ENCODE data around the gene ZNF428. TPM values are rescaled to one million over a fixed set of nuclear protein-coding genes. Genes with fewer than 3 reads are reported as not detected.

Gene ZNF428
- total RNA-seq, 1 experiment from 2014 or later = 39.6 TPM

GRCh38 chr19:43638995-43639518 lies 19.6 kb upstream of the ZNF428 start:
- peak overlapping the region; percentile 53 for H3K9ac ChIP-seq (ENCODE audit: low read length)
- CTCF ChIA-PET = no interaction called here
- H2AFZ ChIP-seq (ENCODE audit: low read depth, low read length, poor library complexity, severe bottlenecking) = no peak overlapping the region
- peak overlapping the region; percentile 49 to 62 for H3K4me3 ChIP-seq (replicated peaks in 1 of 2; ENCODE audit: low read depth in 1 of 2, low read length in 2 of 2)
- DNase-seq (ENCODE audit: low read depth, low spot score) = no peak
- RAD21 ChIA-PET (ENCODE audit: low non-redundant PET in 1 of 2, low total read pairs in 2 of 2, uncharacterized antibody in 2 of 2, unreplicated experiment in 2 of 2) = no interaction called here
- H3K27ac ChIP-seq (ENCODE audit: low read depth, low read length) = no peak overlapping the region; the same call in 1 of the 2 replicates
- H3K4me2 ChIP-seq (ENCODE audit: low read length) = peak overlapping the region; percentile 84
- POLR2A ChIA-PET = no interaction called here
- H3K27me3 ChIP-seq (ENCODE audit: insufficient read depth, low read length) = peaks cover 7% of the 10 kb centered on the region; the same call in 1 of the 2 replicates
- peaks cover 14 to 35% of the 10 kb centered on the region in 2 experiments for H3K4me1 ChIP-seq (ENCODE audit: control insufficient read depth in 1 of 2, insufficient read depth in 2 of 2, low read length in 2 of 2)
- no peaks in the 10 kb centered on the region for H3K9me3 ChIP-seq (ENCODE audit: control insufficient read depth in 1 of 2, insufficient read depth in 1 of 2, low read depth in 1 of 2, low read length in 2 of 2)
- no peaks in the 10 kb centered on the region for H4K20me1 ChIP-seq (ENCODE audit: insufficient read depth)
- intact Hi-C loops (cut with micrococcal nuclease) = no loop called here
- no peaks in the 10 kb centered on the region for H3K9me2 ChIP-seq (ENCODE audit: insufficient read depth)
- TF ChIP-seq RAD21 (IDR thresholded peaks at IDR 0.05; ENCODE audit: low read depth) (no peak), POLR2AphosphoS5 (IDR thresholded peaks at IDR 0.05; ENCODE audit: low read depth, low read length) (no peak), SIN3A (IDR thresholded peaks at IDR 0.05; ENCODE audit: low read depth) (no peak), ZFX (IDR thresholded peaks at IDR 0.05) (no peak), ELF1 (IDR thresholded peaks at IDR 0.05; ENCODE audit: borderline replicate concordance, low read depth) (no peak), ZNF274 (IDR thresholded peaks at IDR 0.05; ENCODE audit: low read depth, low read length) (no peak), JUND (IDR thresholded peaks at IDR 0.05) (no peak)
- H3K79me2 ChIP-seq (ENCODE audit: insufficient read depth, low read length) = no peaks in the 10 kb centered on the region
- H3K36me3 ChIP-seq (ENCODE audit: control insufficient read depth in 1 of 2, insufficient read depth in 2 of 2, low read length in 2 of 2) = no peaks in the 10 kb centered on the region
- BruUV-seq (replicated peaks) = no TSS peak
- ATAC-seq = peak; percentile 21; the same call in 1 of the 2 replicates

GRCh38 chr19:43638214-43638994 lies 19.0 kb upstream of the ZNF428 start:
- peak overlapping the region; percentile 49 to 62 for H3K4me3 ChIP-seq (replicated peaks in 1 of 2; ENCODE audit: low read depth in 1 of 2, low read length in 2 of 2)
- no peak for ATAC-seq

More at GRCh38 chr19:43638214-43638994, 19.0 kb upstream of the ZNF428 start:
- Histone ChIP-seq H3K9me3 (ENCODE audit: control insufficient read depth in 1 of 2, insufficient read depth in 1 of 2, low read depth in 1 of 2, low read length in 2 of 2) (no peaks in the 10 kb centered on the region), H3K36me3 (ENCODE audit: control insufficient read depth in 1 of 2, insufficient read depth in 2 of 2, low read length in 2 of 2) (no peaks in the 10 kb centered on the region), H4K20me1 (ENCODE audit: insufficient read depth) (no peaks in the 10 kb centered on the region), H3K9ac (ENCODE audit: low read length) (peak overlapping the region; percentile 53), H3K27me3 (ENCODE audit: insufficient read depth, low read length) (peaks cover 7% of the 10 kb centered on the region; the same call in 1 of the 2 replicates), H3K79me2 (ENCODE audit: insufficient read depth, low read length) (no peaks in the 10 kb centered on the region), H3K9me2 (ENCODE audit: insufficient read depth) (no peaks in the 10 kb centered on the region), H3K4me1 (ENCODE audit: control insufficient read depth in 1 of 2, insufficient read depth in 2 of 2, low read length in 2 of 2) (peaks cover 14 to 35% of the 10 kb centered on the region in 2 experiments), H3K4me2 (ENCODE audit: low read length) (peak overlapping the region; percentile 84), H2AFZ (ENCODE audit: low read depth, low read length, poor library complexity, severe bottlenecking) (no peak overlapping the region), H3K27ac (ENCODE audit: low read depth, low read length) (no peak overlapping the region)
- POLR2A ChIA-PET = no interaction called here
- RAD21 ChIA-PET (ENCODE audit: low non-redundant PET in 1 of 2, low total read pairs in 2 of 2, uncharacterized antibody in 2 of 2, unreplicated experiment in 2 of 2) = no interaction called here
- no peak for TF ChIP-seq JUND (IDR thresholded peaks at IDR 0.05)
- TF ChIP-seq EGR1 (IDR thresholded peaks at IDR 0.05; ENCODE audit: low read depth) = no peak
- TF ChIP-seq POLR2A (IDR thresholded peaks at IDR 0.05; ENCODE audit: borderline replicate concordance, extremely low read depth, insufficient read depth, insufficient read length) = no peak
- TF ChIP-seq ZBTB33 (IDR thresholded peaks at IDR 0.05; ENCODE audit: extremely low read depth, insufficient replicate concordance, low read length) = no peak
- TF ChIP-seq EZH2 (IDR thresholded peaks at IDR 0.05) = no peak
- no peak for TF ChIP-seq POLR2AphosphoS5 (IDR thresholded peaks at IDR 0.05; ENCODE audit: low read depth, low read length)
- TF ChIP-seq RAD21 (IDR thresholded peaks at IDR 0.05; ENCODE audit: low read depth) = no peak
- no peak for DNase-seq (ENCODE audit: low read depth, low spot score)
- CTCF ChIA-PET = interaction anchor here (0.6 kb wide), 1 partner anchor 44 kb away, joined by 3 read pairs; no protein-coding TSS in a partner anchor
- intact Hi-C loops (cut with micrococcal nuclease) = no loop called here
- BruUV-seq (replicated peaks) = TSS peak; percentile 78

Measured in HCT116 (cell line).